SK-N-SH (cell line): Measurements from ENCODE around the gene NRF1. TPM values are rescaled to one million over a fixed set of nuclear protein-coding genes. Genes with fewer than 3 reads are reported as not detected.

Source experiments
- CTCF ChIA-PET: fragments of 300-600, 350-600 bp; formaldehyde crosslinking; extraction: SDS; loops from one replicate; lab custom pipeline; 2021; lab: Yijun Ruan, JAX
- POLR2A ChIA-PET: fragments of 350-600 bp; sonication (Branson Sonifier 250); formaldehyde crosslinking; extraction: SDS; loops from one replicate; lab custom pipeline; 2020; ENCODE audit warnings: antibody characterized with exemption, inconsistent platforms; lab: Yijun Ruan, JAX
- DNase-seq: peaks from one replicate; pipeline ENCODE4 v3.0.0; 2012
- H2AFZ ChIP-seq: fragments of 200-600 bp; sonication (generic); 2 replicates; pipeline ENCODE4 v1.8.1; 2016; ENCODE audit warnings: antibody characterized with exemption, mild to moderate bottlenecking, low read depth
- H3F3A ChIP-seq: fragments of 200-600 bp; sonication (generic); replicated peaks from 2 replicates; pipeline ENCODE3; 2016; ENCODE audit warnings: antibody characterized with exemption, mild to moderate bottlenecking; ENCODE audit not compliant: insufficient read depth
- H3K27ac ChIP-seq, 2 experiments: fragments of 200-500 bp in 1 of 2; fragments of 200-600 bp in 1 of 2; sonication (Bioruptor generic) in 1 of 2; sonication (generic), shearing (Covaris generic) in 1 of 2; 2 replicates each; pipeline versions ENCODE4 v1.5.1 to v1.6.1; 2014 to 2016; ENCODE audit warnings: low read depth in 2 of 2, inconsistent platforms in 1 of 2, low read length in 1 of 2, mild to moderate bottlenecking in 1 of 2, mixed read lengths in 1 of 2
- H3K27me3 ChIP-seq: fragments of 200-600 bp; sonication (generic), shearing (Covaris generic); 2 replicates; pipeline ENCODE4 v1.6.1; 2016; ENCODE audit warnings: mixed run types; ENCODE audit not compliant: insufficient read depth
- H3K36me3 ChIP-seq, 2 experiments: fragments of 200-500 bp in 1 of 2; fragments of 200-600 bp in 1 of 2; sonication (Bioruptor generic) in 1 of 2; sonication (generic) in 1 of 2; replicated peaks in 1 of 2; 2 replicates each; pipeline versions ENCODE3 to v1.5.1; 2014 to 2016; ENCODE audit warnings: low read length in 1 of 2, mild to moderate bottlenecking in 1 of 2; ENCODE audit not compliant: insufficient read depth in 2 of 2, control insufficient read depth in 1 of 2
- H3K4me1 ChIP-seq, 2 experiments: fragments of 200-500 bp in 1 of 2; fragments of 200-600 bp in 1 of 2; sonication (Bioruptor generic) in 1 of 2; sonication (generic), shearing (Covaris generic) in 1 of 2; 2 replicates each; pipeline versions ENCODE4 v1.5.1 to v1.6.1; 2014 to 2016; ENCODE audit warnings: low read depth in 1 of 2, low read length in 1 of 2, mixed run types in 1 of 2; ENCODE audit not compliant: insufficient read depth in 2 of 2, control insufficient read depth in 1 of 2
- H3K4me2 ChIP-seq: fragments of 200-600 bp; sonication (generic), shearing (Covaris generic); 2 replicates; pipeline ENCODE4 v1.6.1; 2017; ENCODE audit warnings: mixed run types
- H3K4me3 ChIP-seq, 2 experiments: fragments of 200-500 bp in 1 of 2; fragments of 200-600 bp in 1 of 2; sonication (Bioruptor generic) in 1 of 2; sonication (generic), shearing (Covaris generic) in 1 of 2; 2 replicates each; pipeline versions ENCODE4 v1.5.1 to v1.8.1; 2014 to 2016; ENCODE audit warnings: low read depth in 2 of 2, inconsistent platforms in 1 of 2, low read length in 1 of 2, mild to moderate bottlenecking in 1 of 2, mixed read lengths in 1 of 2, moderate library complexity in 1 of 2
- H3K79me2 ChIP-seq: fragments of 200-600 bp; sonication (generic); 2 replicates; pipeline ENCODE4 v1.8.1; 2017; ENCODE audit warnings: mild to moderate bottlenecking; ENCODE audit not compliant: insufficient read depth
- H3K9ac ChIP-seq: fragments of 200-600 bp; sonication (generic); 2 replicates; pipeline ENCODE4 v1.6.1; 2017; ENCODE audit warnings: mixed run types
- H3K9me2 ChIP-seq: fragments of 200-600 bp; sonication (generic); 2 replicates; pipeline ENCODE4 v1.6.1; 2017; ENCODE audit warnings: mixed run types
- H3K9me3 ChIP-seq: fragments of 200-600 bp; sonication (generic); 2 replicates; pipeline ENCODE4 v1.6.1; 2017; ENCODE audit warnings: mixed run types, mild to moderate bottlenecking, moderate library complexity
- H4K20me1 ChIP-seq: fragments of 200-600 bp; sonication (generic); 2 replicates; pipeline ENCODE4 v1.6.1; 2017; ENCODE audit warnings: mild to moderate bottlenecking, mixed run types; ENCODE audit not compliant: insufficient read depth
- CHD2 ChIP-seq: fragments of 150-350 bp; IDR thresholded peaks from 2 replicates; pipeline ENCODE4 v1.6.1; 2018; ENCODE audit warnings: low read length; ENCODE audit not compliant: partially characterized antibody
- ELF1 ChIP-seq: IDR thresholded peaks from 2 replicates; pipeline ENCODE4 v1.4.0; 2012
- FOSL2 ChIP-seq: IDR thresholded peaks from 2 replicates; pipeline ENCODE4 v1.4.0; 2012; ENCODE audit warnings: low read depth, mild to moderate bottlenecking, moderate library complexity, borderline replicate concordance
- FOXJ3 ChIP-seq: sonication (generic); formaldehyde crosslinking; IDR thresholded peaks from 2 replicates; pipeline ENCODE4 v1.5.1; 2020; ENCODE audit warnings: mild to moderate bottlenecking, missing genetic modification reagents
- FOXM1 ChIP-seq: IDR thresholded peaks from 2 replicates; pipeline ENCODE4 v1.4.0; 2012; ENCODE audit warnings: low read depth, mild to moderate bottlenecking
- GABPA ChIP-seq: IDR thresholded peaks from 2 replicates; pipeline ENCODE4 v1.4.0; 2012; ENCODE audit warnings: low read depth, mild to moderate bottlenecking
- GATA2 ChIP-seq: sonication (generic); formaldehyde crosslinking; IDR thresholded peaks from 2 replicates; pipeline ENCODE4 v1.5.0; 2020; ENCODE audit warnings: mild to moderate bottlenecking, missing genetic modification reagents
- MXI1 ChIP-seq: IDR thresholded peaks from 2 replicates; pipeline ENCODE4 v1.6.1; 2012; ENCODE audit warnings: mild to moderate bottlenecking, low read depth, low read length, improper control_type of control experiment
- NFIC ChIP-seq: IDR thresholded peaks from 2 replicates; pipeline ENCODE4 v1.4.0; 2012; ENCODE audit warnings: borderline replicate concordance
- NRF1 ChIP-seq: IDR thresholded peaks from 2 replicates; pipeline ENCODE4 v1.6.1; 2012; ENCODE audit warnings: low read depth, mild to moderate bottlenecking, low read length
- RCOR1 ChIP-seq: fragments of 150-350 bp; IDR thresholded peaks from 2 replicates; pipeline ENCODE4 v1.6.1; 2017; ENCODE audit warnings: antibody characterized with exemption, low read length
- RFX5 ChIP-seq: IDR thresholded peaks from 2 replicates; pipeline ENCODE4 v1.6.1; 2012; ENCODE audit warnings: mild to moderate bottlenecking, improper control_type of control experiment, low read length
- RXRA ChIP-seq: IDR thresholded peaks from 2 replicates; pipeline ENCODE4 v1.4.0; 2012; ENCODE audit warnings: low read depth, mild to moderate bottlenecking, borderline replicate concordance
- SIN3A ChIP-seq: IDR thresholded peaks from 2 replicates; pipeline ENCODE4 v1.6.1; 2012; ENCODE audit warnings: low read depth, mild to moderate bottlenecking, low read length, moderate library complexity, borderline replicate concordance
- TAF1 ChIP-seq: IDR thresholded peaks from 2 replicates; pipeline ENCODE4 v1.6.1; 2012; ENCODE audit warnings: low read depth, mild to moderate bottlenecking, low read length, moderate library complexity, borderline replicate concordance
- TCF12 ChIP-seq: IDR thresholded peaks from 2 replicates; pipeline ENCODE4 v1.4.0; 2012
- TEAD4 ChIP-seq: IDR thresholded peaks from 2 replicates; pipeline ENCODE4 v1.4.0; 2012; ENCODE audit warnings: mild to moderate bottlenecking, borderline replicate concordance; ENCODE audit not compliant: insufficient read depth
- USF2 ChIP-seq: fragments of 150-350 bp; IDR thresholded peaks from 2 replicates; pipeline ENCODE4 v1.6.1; 2017; ENCODE audit warnings: antibody characterized with exemption, low read length, low read depth, borderline replicate concordance
- YY1 ChIP-seq: IDR thresholded peaks from 2 replicates; pipeline ENCODE4 v1.4.0; 2012; ENCODE audit warnings: low read depth, mild to moderate bottlenecking
- WGBS: methylation state at CpG from one replicate; pipeline ENCODE4 v1.1.6; 2017; ENCODE audit warnings: low lambda C conversion rate; 5-methylcytosine and 5-hydroxymethylcytosine counted together
- polyA plus RNA-seq, 3 experiments: library from polyadenylated mRNA; depleted of rRNA; stranded (reverse); fragments of >200 nt; gene quantifications; 2 replicates each; pipeline ENCODE4 v1.2.3, GENCODE V29; 2012
- TF ChIP-seq, protein P1 (sequence below): fragments of 200-600 bp; sonication (generic); IDR thresholded peaks from 2 replicates; pipeline ENCODE4 v1.6.1; 2017; ENCODE audit warnings: antibody characterized with exemption, mild to moderate bottlenecking, moderate library complexity
- TF ChIP-seq, protein P2 (sequence below): IDR thresholded peaks from 2 replicates; pipeline ENCODE4 v1.4.0; 2012; ENCODE audit warnings: low read depth, borderline replicate concordance

NRF1 gene
- polyA plus RNA-seq, 1 of the 3 experiments (the other 2 are of a cell fraction), result 10.9 TPM

DNA sequence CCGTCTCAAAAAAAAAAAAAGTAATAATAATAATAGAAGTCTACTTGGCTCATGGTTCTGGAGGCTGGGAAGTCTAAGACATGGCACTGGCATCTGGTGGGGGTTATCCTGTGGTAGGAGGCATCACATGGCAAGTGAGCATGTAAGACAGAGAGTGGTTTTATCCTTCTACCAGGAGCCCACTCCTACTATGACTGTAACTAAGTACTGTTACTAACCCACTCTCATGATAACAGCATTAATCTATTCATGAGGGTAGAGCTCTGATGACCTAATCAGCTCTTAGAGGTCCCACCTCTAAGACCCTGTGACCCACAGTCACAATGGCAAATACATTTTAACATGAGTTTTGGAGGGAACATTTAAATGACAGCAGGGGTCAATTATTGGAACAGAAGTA is 43.3 kb upstream of the NRF1 start (continued):
- TF ChIP-seq USF2, result no peak
- TF ChIP-seq FOSL2, result no peak
- no peak for TF ChIP-seq CHD2
- TF ChIP-seq RFX5, result no peak
- TF ChIP-seq FOXM1, result no peak
- no peak for TF ChIP-seq ELF1
- TF ChIP-seq, all 33 proteins: peak for 0

DNA sequence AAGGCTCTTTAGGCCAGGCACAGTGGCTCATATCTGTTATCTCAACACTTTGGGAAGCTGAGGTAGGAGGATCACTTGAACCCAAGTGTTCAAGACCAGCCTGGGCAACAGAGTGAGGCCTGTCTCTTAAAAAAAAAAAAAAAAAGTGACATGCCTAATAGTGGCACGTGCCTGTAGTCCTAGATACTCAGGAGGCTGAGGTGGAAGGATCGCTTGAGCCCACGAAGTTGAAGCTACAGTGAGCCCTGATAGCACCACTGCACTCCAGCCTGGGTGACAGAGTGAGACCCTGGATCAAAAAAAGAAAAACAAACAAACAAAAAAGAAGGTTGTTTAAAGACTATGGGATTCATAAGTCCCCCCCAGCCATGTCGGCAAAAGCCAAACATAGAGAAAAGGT is 42.2 kb upstream of the NRF1 start:
- H2AFZ ChIP-seq, result peak overlapping the region; percentile 58
- H3K27me3 ChIP-seq, result no peaks in the 10 kb centered on the region; the same call in 1 of the 2 replicates
- TF ChIP-seq NFIC, result no peak
- H3K9me3 ChIP-seq, result peaks cover 4% of the 10 kb centered on the region; the same call in 1 of the 2 replicates
- no peak for DNase-seq
- H4K20me1 ChIP-seq, result no peaks in the 10 kb centered on the region
- no peaks in the 10 kb centered on the region for H3K9me2 ChIP-seq
- H3K79me2 ChIP-seq, result no peaks in the 10 kb centered on the region
- WGBS, result 66% methylated on average over 4 of the region's 4 CpGs
- H3F3A ChIP-seq, result peaks cover 13% of the 10 kb centered on the region
- peak overlapping the region; percentile 9 for H3K4me2 ChIP-seq
- H3K4me1 ChIP-seq, result no peaks in the 10 kb centered on the region; a peak in 1 of 4 replicates
- peak overlapping the region; percentile 10; the same call in 1 of the 2 replicates for H3K9ac ChIP-seq
- H3K27ac ChIP-seq, result peak overlapping the region in 1 of 2 experiments; percentile 65; a peak in 2 of 4 replicates
- H3K4me3 ChIP-seq, result no peak overlapping the region
- POLR2A ChIA-PET, result no interaction called here
- CTCF ChIA-PET, result no interaction called here
- no peaks in the 10 kb centered on the region for H3K36me3 ChIP-seq

DNA sequence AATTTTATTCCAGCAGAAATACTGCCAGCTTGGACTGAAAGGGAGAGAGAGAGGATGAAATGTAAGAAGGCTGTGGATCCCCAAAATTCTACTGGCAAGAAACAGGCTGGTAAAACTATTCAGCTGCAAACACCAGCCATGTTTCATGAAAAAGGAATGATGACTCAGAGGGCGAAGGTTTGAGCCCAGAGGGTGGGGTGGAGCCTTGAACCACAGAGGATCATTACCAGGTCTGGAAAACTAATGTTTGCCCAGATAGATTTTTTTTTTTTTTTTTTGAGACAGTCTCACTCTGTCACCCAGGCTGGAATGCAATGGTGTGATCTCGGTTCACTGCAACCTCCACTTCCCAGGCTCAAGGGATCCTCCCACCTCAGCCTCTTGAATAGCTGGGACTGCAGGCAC is 41.7 kb upstream of the NRF1 start:
- H3K4me3 ChIP-seq, result no peak overlapping the region
- no peaks in the 10 kb centered on the region; the same call in 1 of the 2 replicates for H3K27me3 ChIP-seq
- H3K36me3 ChIP-seq, result no peaks in the 10 kb centered on the region
- peak overlapping the region in 1 of 2 experiments; percentile 65; a peak in 2 of 4 replicates for H3K27ac ChIP-seq
- H3K9me3 ChIP-seq, result peaks cover 4% of the 10 kb centered on the region; the same call in 1 of the 2 replicates
- POLR2A ChIA-PET, result no interaction called here
- CTCF ChIA-PET, result interaction anchor here (0.6 kb wide), 1 partner anchor 256 kb away, joined by 3 read pairs; no protein-coding TSS in a partner anchor
- no peaks in the 10 kb centered on the region for H3K79me2 ChIP-seq
- H3F3A ChIP-seq, result peaks cover 13% of the 10 kb centered on the region
- no peak for DNase-seq
- H3K4me1 ChIP-seq, result no peaks in the 10 kb centered on the region; a peak in 1 of 4 replicates
- H3K9ac ChIP-seq, result peak overlapping the region; percentile 10; the same call in 1 of the 2 replicates
- H2AFZ ChIP-seq, result peak overlapping the region; percentile 58
- WGBS, result 17% methylated on average over 2 of the region's 2 CpGs
- H3K4me2 ChIP-seq, result peak overlapping the region; percentile 9
- H3K9me2 ChIP-seq, result no peaks in the 10 kb centered on the region
- H4K20me1 ChIP-seq, result no peaks in the 10 kb centered on the region
- TF ChIP-seq FOXJ3 (CRISPR knock-in tag), result no peak
- no peak for TF ChIP-seq MXI1
- no peak for TF ChIP-seq NRF1
- TF ChIP-seq ELF1, result no peak
- no peak; the same call in 1 of the 2 replicates for TF ChIP-seq NFIC
- peak; percentile 52; the same call in 1 of the 2 replicates for TF ChIP-seq YY1
- peak; percentile 76; the same call in 1 of the 2 replicates for TF ChIP-seq RXRA
- TF ChIP-seq GABPA, result no peak
- TF ChIP-seq TAF1, result no peak
- no peak for TF ChIP-seq GATA2 (CRISPR knock-in tag)
- TF ChIP-seq RCOR1, result no peak
- peak; percentile 81 for TF ChIP-seq TCF12
- TF ChIP-seq, protein P1, sequence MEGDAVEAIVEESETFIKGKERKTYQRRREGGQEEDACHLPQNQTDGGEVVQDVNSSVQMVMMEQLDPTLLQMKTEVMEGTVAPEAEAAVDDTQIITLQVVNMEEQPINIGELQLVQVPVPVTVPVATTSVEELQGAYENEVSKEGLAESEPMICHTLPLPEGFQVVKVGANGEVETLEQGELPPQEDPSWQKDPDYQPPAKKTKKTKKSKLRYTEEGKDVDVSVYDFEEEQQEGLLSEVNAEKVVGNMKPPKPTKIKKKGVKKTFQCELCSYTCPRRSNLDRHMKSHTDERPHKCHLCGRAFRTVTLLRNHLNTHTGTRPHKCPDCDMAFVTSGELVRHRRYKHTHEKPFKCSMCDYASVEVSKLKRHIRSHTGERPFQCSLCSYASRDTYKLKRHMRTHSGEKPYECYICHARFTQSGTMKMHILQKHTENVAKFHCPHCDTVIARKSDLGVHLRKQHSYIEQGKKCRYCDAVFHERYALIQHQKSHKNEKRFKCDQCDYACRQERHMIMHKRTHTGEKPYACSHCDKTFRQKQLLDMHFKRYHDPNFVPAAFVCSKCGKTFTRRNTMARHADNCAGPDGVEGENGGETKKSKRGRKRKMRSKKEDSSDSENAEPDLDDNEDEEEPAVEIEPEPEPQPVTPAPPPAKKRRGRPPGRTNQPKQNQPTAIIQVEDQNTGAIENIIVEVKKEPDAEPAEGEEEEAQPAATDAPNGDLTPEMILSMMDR, result no peak
- TF ChIP-seq USF2, result no peak
- TF ChIP-seq SIN3A, result no peak
- TF ChIP-seq RFX5, result no peak
- TF ChIP-seq, protein P2, sequence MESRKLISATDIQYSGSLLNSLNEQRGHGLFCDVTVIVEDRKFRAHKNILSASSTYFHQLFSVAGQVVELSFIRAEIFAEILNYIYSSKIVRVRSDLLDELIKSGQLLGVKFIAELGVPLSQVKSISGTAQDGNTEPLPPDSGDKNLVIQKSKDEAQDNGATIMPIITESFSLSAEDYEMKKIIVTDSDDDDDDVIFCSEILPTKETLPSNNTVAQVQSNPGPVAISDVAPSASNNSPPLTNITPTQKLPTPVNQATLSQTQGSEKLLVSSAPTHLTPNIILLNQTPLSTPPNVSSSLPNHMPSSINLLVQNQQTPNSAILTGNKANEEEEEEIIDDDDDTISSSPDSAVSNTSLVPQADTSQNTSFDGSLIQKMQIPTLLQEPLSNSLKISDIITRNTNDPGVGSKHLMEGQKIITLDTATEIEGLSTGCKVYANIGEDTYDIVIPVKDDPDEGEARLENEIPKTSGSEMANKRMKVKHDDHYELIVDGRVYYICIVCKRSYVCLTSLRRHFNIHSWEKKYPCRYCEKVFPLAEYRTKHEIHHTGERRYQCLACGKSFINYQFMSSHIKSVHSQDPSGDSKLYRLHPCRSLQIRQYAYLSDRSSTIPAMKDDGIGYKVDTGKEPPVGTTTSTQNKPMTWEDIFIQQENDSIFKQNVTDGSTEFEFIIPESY, result no peak
- TF ChIP-seq TEAD4, result peak; percentile 42; the same call in 1 of the 2 replicates
